ENCODE measurements around the gene LCP2.

LCP2 gene

DNA sequence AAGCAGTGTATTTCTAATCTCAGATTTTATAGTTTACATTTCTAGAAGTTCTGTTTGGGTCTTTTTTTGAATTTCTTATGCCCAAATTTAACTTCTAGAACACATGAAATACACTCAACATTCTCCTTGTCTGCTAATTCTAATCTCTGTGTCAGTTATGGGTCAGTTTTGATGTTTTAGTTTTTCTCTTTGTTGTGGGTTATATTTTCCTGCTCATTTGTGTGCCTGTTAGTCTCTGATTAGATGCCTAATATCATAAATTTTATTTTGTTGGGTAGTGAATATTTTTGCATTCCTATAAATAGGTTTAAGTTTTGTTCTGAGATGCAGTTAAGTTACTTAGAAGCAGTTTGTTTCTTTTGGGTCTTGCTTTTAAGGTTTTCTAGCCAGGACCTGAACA, 12.4 kb downstream of the LCP2 start:
- H3K9me3 ChIP-seq (ENCODE audit: insufficient read depth, low read depth, low read length): no peaks in the 10 kb centered on the region
- peaks cover 87% of the 10 kb centered on the region for H3K4me1 ChIP-seq (ENCODE audit: insufficient read depth, low read length, poor library complexity, severe bottlenecking)
- peak overlapping the region; percentile 54 for H3K4me3 ChIP-seq (ENCODE audit: low read length, poor library complexity, severe bottlenecking)
- no peaks in the 10 kb centered on the region for H3K27me3 ChIP-seq (ENCODE audit: insufficient read depth, low read length, poor library complexity, severe bottlenecking)
- TF ChIP-seq EZH2phosphoT487 (IDR thresholded peaks at IDR 0.05; ENCODE audit: borderline replicate concordance): no peak
- TF ChIP-seq, protein P1, sequence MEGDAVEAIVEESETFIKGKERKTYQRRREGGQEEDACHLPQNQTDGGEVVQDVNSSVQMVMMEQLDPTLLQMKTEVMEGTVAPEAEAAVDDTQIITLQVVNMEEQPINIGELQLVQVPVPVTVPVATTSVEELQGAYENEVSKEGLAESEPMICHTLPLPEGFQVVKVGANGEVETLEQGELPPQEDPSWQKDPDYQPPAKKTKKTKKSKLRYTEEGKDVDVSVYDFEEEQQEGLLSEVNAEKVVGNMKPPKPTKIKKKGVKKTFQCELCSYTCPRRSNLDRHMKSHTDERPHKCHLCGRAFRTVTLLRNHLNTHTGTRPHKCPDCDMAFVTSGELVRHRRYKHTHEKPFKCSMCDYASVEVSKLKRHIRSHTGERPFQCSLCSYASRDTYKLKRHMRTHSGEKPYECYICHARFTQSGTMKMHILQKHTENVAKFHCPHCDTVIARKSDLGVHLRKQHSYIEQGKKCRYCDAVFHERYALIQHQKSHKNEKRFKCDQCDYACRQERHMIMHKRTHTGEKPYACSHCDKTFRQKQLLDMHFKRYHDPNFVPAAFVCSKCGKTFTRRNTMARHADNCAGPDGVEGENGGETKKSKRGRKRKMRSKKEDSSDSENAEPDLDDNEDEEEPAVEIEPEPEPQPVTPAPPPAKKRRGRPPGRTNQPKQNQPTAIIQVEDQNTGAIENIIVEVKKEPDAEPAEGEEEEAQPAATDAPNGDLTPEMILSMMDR (conservative IDR thresholded peaks at IDR 0.05; ENCODE audit: low read length): no peak
- H4K20me1 ChIP-seq (ENCODE audit: insufficient read depth, low read length, poor library complexity, severe bottlenecking): peaks cover 49% of the 10 kb centered on the region
- H3K4me2 ChIP-seq (ENCODE audit: low read depth, low read length, poor library complexity, severe bottlenecking): peak overlapping the region; percentile 71
- peaks cover 98% of the 10 kb centered on the region for H3K79me2 ChIP-seq (ENCODE audit: insufficient read depth, low read length)
- peak overlapping the region; percentile 55 for H3K9ac ChIP-seq (ENCODE audit: low read depth, low read length, poor library complexity, severe bottlenecking)
- peaks cover 69% of the 10 kb centered on the region for H3K36me3 ChIP-seq (ENCODE audit: insufficient read depth, low read length)
- H3F3A ChIP-seq (ENCODE audit: low read depth): peaks cover 14% of the 10 kb centered on the region; the same call in 1 of the 2 replicates
- no peaks in the 10 kb centered on the region for H3K9me2 ChIP-seq (replicated peaks; ENCODE audit: low read depth, low read length)
- H2AFZ ChIP-seq (ENCODE audit: low read length): no peak overlapping the region

DNA sequence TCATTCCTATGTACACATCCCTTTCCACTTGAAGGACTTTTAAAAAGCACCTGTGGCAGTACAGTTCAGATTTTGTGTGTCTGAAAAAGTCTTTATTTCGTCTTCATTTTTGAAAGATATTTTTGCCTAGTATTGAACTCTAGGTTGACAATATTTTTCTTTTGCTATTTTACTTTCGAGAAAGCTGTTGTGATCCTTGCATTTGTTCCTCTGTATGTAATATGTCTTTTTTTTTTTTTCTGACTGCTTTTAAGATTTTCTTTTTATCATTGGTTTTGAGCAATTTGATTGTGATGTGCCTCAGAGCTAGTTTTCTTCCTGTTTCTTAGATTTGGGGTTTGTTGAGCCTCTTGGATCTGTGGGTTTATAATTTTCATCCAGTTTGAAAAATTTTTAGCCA, 13.3 kb downstream of the LCP2 start:
- Histone ChIP-seq H3K36me3 (ENCODE audit: insufficient read depth, low read length) (peaks cover 67% of the 10 kb centered on the region), H3K4me2 (ENCODE audit: low read depth, low read length, poor library complexity, severe bottlenecking) (peak overlapping the region; percentile 71), H3K4me3 (ENCODE audit: low read length, poor library complexity, severe bottlenecking) (peak overlapping the region; percentile 47), H3K27me3 (ENCODE audit: insufficient read depth, low read length, poor library complexity, severe bottlenecking) (no peaks in the 10 kb centered on the region), H2AFZ (ENCODE audit: low read length) (no peak overlapping the region), H3K4me1 (ENCODE audit: insufficient read depth, low read length, poor library complexity, severe bottlenecking) (peaks cover 90% of the 10 kb centered on the region), H3K79me2 (ENCODE audit: insufficient read depth, low read length) (peaks cover 92% of the 10 kb centered on the region), H3K9ac (ENCODE audit: low read depth, low read length, poor library complexity, severe bottlenecking) (peak overlapping the region; percentile 55), H3F3A (ENCODE audit: low read depth) (peaks cover 24% of the 10 kb centered on the region; the same call in 1 of the 2 replicates), H4K20me1 (ENCODE audit: insufficient read depth, low read length, poor library complexity, severe bottlenecking) (peaks cover 45% of the 10 kb centered on the region), H3K9me3 (ENCODE audit: insufficient read depth, low read depth, low read length) (no peaks in the 10 kb centered on the region), H3K9me2 (replicated peaks; ENCODE audit: low read depth, low read length) (no peaks in the 10 kb centered on the region)
- TF ChIP-seq, protein P1 (conservative IDR thresholded peaks at IDR 0.05; ENCODE audit: low read length): no peak
- no peak for TF ChIP-seq EZH2phosphoT487 (IDR thresholded peaks at IDR 0.05; ENCODE audit: borderline replicate concordance)

DNA sequence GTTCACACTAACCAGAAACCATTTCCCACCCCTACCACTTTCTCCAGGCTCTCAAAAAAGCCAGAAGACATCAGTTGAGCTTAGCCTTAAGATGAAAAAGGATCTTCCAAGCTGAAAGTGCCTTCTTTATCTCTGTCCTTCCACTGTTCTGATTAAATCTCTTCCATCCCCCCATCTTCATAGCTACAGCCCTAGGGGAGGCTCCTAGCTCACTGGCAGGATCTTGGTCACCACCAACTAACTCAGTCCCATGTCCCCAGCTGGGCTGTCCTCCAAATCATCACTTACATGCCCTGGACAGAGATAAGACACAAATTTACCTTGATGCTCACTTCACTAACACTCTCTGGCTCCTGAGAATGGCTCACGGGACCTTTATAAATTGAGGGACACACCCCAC, 14.3 kb downstream of the LCP2 start:
- peaks cover 58% of the 10 kb centered on the region for H3K36me3 ChIP-seq (ENCODE audit: insufficient read depth, low read length)
- H3F3A ChIP-seq (ENCODE audit: low read depth): peaks cover 27% of the 10 kb centered on the region; the same call in 1 of the 2 replicates
- H4K20me1 ChIP-seq (ENCODE audit: insufficient read depth, low read length, poor library complexity, severe bottlenecking): peaks cover 35% of the 10 kb centered on the region
- H3K9me3 ChIP-seq (ENCODE audit: insufficient read depth, low read depth, low read length): no peaks in the 10 kb centered on the region
- peaks cover 83% of the 10 kb centered on the region for H3K4me1 ChIP-seq (ENCODE audit: insufficient read depth, low read length, poor library complexity, severe bottlenecking)
- peak overlapping the region; percentile 55 for H3K9ac ChIP-seq (ENCODE audit: low read depth, low read length, poor library complexity, severe bottlenecking)
- no peak for TF ChIP-seq EZH2phosphoT487 (IDR thresholded peaks at IDR 0.05; ENCODE audit: borderline replicate concordance)
- TF ChIP-seq, protein P1 (conservative IDR thresholded peaks at IDR 0.05; ENCODE audit: low read length): no peak
- H3K79me2 ChIP-seq (ENCODE audit: insufficient read depth, low read length): peaks cover 83% of the 10 kb centered on the region
- no peak overlapping the region for H2AFZ ChIP-seq (ENCODE audit: low read length)
- peak overlapping the region; percentile 47 for H3K4me3 ChIP-seq (ENCODE audit: low read length, poor library complexity, severe bottlenecking)
- no peaks in the 10 kb centered on the region for H3K27me3 ChIP-seq (ENCODE audit: insufficient read depth, low read length, poor library complexity, severe bottlenecking)
- H3K9me2 ChIP-seq (replicated peaks; ENCODE audit: low read depth, low read length): no peaks in the 10 kb centered on the region
- peak overlapping the region; percentile 71 for H3K4me2 ChIP-seq (ENCODE audit: low read depth, low read length, poor library complexity, severe bottlenecking)

All from Loucy (cell line).